ENCODE measurements around the gene FBN2. TPM values are rescaled to one million over a fixed set of nuclear protein-coding genes. Genes with fewer than 3 reads are reported as not detected.

The FBN2 gene
- total and polyA plus RNA-seq, 9 donors: 0.23 to 3.5 (median 1.0) TPM

- no peak for DNase-seq
- WGBS, 3 donors: 95 to 97% (median 95%) methylated on average over 8 of the region's 8 CpGs
These were observed 143.0 kb downstream of the FBN2 start for GRCh38 chr5:128395073-128395472.

GRCh38 chr5:128384068-128384467, 154.0 kb downstream of the FBN2 start:
- Histone ChIP-seq H3K9me3 (no peaks in the 10 kb centered on the region), H3K36me3 (no peaks in the 10 kb centered on the region), H3K4me1 (ENCODE audit: insufficient read depth) (no peaks in the 10 kb centered on the region), H3K4me3 (no peak overlapping the region), H3K27me3 (no peaks in the 10 kb centered on the region), H3K27ac (no peak overlapping the region)
- 94 to 98% (median 95%) methylated on average over 2 of the region's 2 CpGs for WGBS, 3 donors
- no peak for DNase-seq
- TF ChIP-seq CTCF (IDR thresholded peaks at IDR 0.05): no peak
- no peak for TF ChIP-seq EP300 (IDR thresholded peaks at IDR 0.05)
- no peak for TF ChIP-seq POLR2A (IDR thresholded peaks at IDR 0.05)
- intact Hi-C loops (cut with DNase I): no loop called here

More at GRCh38 chr5:128395073-128395472, 143.0 kb downstream of the FBN2 start:
- Histone ChIP-seq H3K4me1 (ENCODE audit: insufficient read depth) (no peaks in the 10 kb centered on the region), H3K9me3 (no peaks in the 10 kb centered on the region), H3K36me3 (no peaks in the 10 kb centered on the region), H3K27me3 (no peaks in the 10 kb centered on the region), H3K27ac (no peak overlapping the region), H3K4me3 (no peak overlapping the region)
- intact Hi-C loops (cut with DNase I): no loop called here
- TF ChIP-seq EP300 (IDR thresholded peaks at IDR 0.05): no peak
- TF ChIP-seq CTCF (IDR thresholded peaks at IDR 0.05): no peak

GRCh38 chr5:128380337-128380736, 157.7 kb downstream of the FBN2 start:
- no peaks in the 10 kb centered on the region for H3K4me1 ChIP-seq (ENCODE audit: insufficient read depth)
- 81 to 94% (median 90%) methylated on average over 3 of the region's 3 CpGs for WGBS, 3 donors
- no peak overlapping the region for H3K4me3 ChIP-seq
- intact Hi-C loops (cut with DNase I): no loop called here
- H3K9me3 ChIP-seq: no peaks in the 10 kb centered on the region
- H3K27me3 ChIP-seq: no peaks in the 10 kb centered on the region
- no peak for DNase-seq
- no peaks in the 10 kb centered on the region for H3K36me3 ChIP-seq
- TF ChIP-seq CTCF (IDR thresholded peaks at IDR 0.05) (no peak), POLR2A (IDR thresholded peaks at IDR 0.05) (no peak), EP300 (IDR thresholded peaks at IDR 0.05) (no peak)
- no peak overlapping the region for H3K27ac ChIP-seq

GRCh38 chr5:128378632-128379031, 159.4 kb downstream of the FBN2 start:
- no peaks in the 10 kb centered on the region for H3K9me3 ChIP-seq
- WGBS, 3 donors: 19 to 58% (median 27%) methylated on average over 1 of the region's 1 CpG
- intact Hi-C loops (cut with DNase I): no loop called here
- no peaks in the 10 kb centered on the region for H3K4me1 ChIP-seq (ENCODE audit: insufficient read depth)
- no peaks in the 10 kb centered on the region for H3K27me3 ChIP-seq
- no peak for DNase-seq
- H3K4me3 ChIP-seq: no peak overlapping the region
- TF ChIP-seq EP300 (IDR thresholded peaks at IDR 0.05) (no peak), POLR2A (IDR thresholded peaks at IDR 0.05) (no peak), CTCF (IDR thresholded peaks at IDR 0.05) (no peak)
- H3K27ac ChIP-seq: no peak overlapping the region
- no peaks in the 10 kb centered on the region for H3K36me3 ChIP-seq

- no peak for DNase-seq
- intact Hi-C loops (cut with DNase I): no loop called here
- H3K9me3 ChIP-seq: no peaks in the 10 kb centered on the region
- TF ChIP-seq EP300 (IDR thresholded peaks at IDR 0.05): no peak
- no peak for TF ChIP-seq POLR2A (IDR thresholded peaks at IDR 0.05)
- no peak for TF ChIP-seq CTCF (IDR thresholded peaks at IDR 0.05)
- H3K4me3 ChIP-seq: no peak overlapping the region
- WGBS, 3 donors: 86 to 87% (median 87%) methylated on average over 2 of the region's 2 CpGs
- no peaks in the 10 kb centered on the region for H3K4me1 ChIP-seq (ENCODE audit: insufficient read depth)
- no peaks in the 10 kb centered on the region for H3K27me3 ChIP-seq
- no peak overlapping the region for H3K27ac ChIP-seq
- no peaks in the 10 kb centered on the region for H3K36me3 ChIP-seq
These were observed 159.8 kb downstream of the FBN2 start for GRCh38 chr5:128378196-128378595.
